GM13976 (cell line): Measurements from ENCODE around the gene NPB.

ENCODE experiments used
- DNase-seq: peaks from one replicate; pipeline ENCODE4 v3.0.0; 2012; ENCODE audit warnings: low spot score
- in situ Hi-C: fragments of 300-500 bp; cut with MboI; formaldehyde crosslinking; loops from one replicate; pipeline ENCODE4 v1.12.0; 2022; ENCODE audit warnings: low sequenced_read_pairs, mixed read lengths, inconsistent platforms; ENCODE audit not compliant: unreplicated experiment
- TF ChIP-seq, protein P1 (sequence below): IDR thresholded peaks from 2 replicates; pipeline ENCODE4 v1.5.1; 2012; ENCODE audit warnings: borderline replicate concordance, mild to moderate bottlenecking; ENCODE audit not compliant: insufficient read depth; ENCODE audit errors: extremely low read depth, missing control alignments, control extremely low read depth

NPB gene

DNA sequence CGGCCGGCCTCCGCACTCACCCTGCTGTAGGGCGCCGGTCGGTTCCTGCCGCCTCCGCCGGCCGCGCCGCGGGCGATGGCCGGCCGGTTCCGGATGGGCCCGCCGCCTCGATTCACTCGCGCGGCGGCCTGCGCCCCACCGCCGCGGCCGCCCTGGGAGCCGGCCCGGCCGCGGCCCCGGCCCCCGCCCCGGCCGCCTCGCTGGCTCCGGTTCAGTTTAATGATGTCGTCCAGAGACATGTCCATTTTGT is 10.8 kb upstream of the NPB start:
- DNase-seq, result no peak
- in situ Hi-C loops, result no loop called here

DNA sequence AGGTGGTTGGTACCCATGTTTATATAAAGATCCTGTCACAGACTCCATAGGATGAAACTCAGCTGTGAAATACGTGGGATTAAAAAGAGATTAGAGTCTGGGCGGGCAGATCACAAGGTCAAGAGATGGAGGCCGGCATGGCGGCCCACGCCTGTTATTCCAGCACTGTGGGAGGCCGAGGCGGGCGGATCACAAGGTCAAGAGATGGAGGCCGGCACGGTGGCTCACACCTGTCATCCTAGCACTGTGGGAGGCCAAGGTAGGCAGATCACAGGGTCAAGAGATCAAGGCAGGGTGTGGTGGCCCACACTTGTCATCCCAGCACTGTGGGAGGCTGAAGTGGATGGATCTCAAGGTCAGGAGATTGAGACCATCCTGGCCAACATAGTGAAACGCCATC is 6.6 kb upstream of the NPB start:
- TF ChIP-seq, protein P1, sequence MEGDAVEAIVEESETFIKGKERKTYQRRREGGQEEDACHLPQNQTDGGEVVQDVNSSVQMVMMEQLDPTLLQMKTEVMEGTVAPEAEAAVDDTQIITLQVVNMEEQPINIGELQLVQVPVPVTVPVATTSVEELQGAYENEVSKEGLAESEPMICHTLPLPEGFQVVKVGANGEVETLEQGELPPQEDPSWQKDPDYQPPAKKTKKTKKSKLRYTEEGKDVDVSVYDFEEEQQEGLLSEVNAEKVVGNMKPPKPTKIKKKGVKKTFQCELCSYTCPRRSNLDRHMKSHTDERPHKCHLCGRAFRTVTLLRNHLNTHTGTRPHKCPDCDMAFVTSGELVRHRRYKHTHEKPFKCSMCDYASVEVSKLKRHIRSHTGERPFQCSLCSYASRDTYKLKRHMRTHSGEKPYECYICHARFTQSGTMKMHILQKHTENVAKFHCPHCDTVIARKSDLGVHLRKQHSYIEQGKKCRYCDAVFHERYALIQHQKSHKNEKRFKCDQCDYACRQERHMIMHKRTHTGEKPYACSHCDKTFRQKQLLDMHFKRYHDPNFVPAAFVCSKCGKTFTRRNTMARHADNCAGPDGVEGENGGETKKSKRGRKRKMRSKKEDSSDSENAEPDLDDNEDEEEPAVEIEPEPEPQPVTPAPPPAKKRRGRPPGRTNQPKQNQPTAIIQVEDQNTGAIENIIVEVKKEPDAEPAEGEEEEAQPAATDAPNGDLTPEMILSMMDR, result no peak
- DNase-seq, result no peak
- in situ Hi-C loops, result no loop called here

More for the DNA sequence above, 10.8 kb upstream of the NPB start:
- TF ChIP-seq, protein P1, result no peak

GRCh38 chr17:81898029-81898866 is 3.8 kb upstream of the NPB start:
- in situ Hi-C loops, result no loop called here

GRCh38 chr17:81898885-81899284 is 3.2 kb upstream of the NPB start:
- TF ChIP-seq, protein P1, result no peak
- no peak for DNase-seq
- in situ Hi-C loops, result no loop called here

More at GRCh38 chr17:81898029-81898866, 3.8 kb upstream of the NPB start:
- TF ChIP-seq, protein P1, result no peak
- DNase-seq, result no peak

DNA sequence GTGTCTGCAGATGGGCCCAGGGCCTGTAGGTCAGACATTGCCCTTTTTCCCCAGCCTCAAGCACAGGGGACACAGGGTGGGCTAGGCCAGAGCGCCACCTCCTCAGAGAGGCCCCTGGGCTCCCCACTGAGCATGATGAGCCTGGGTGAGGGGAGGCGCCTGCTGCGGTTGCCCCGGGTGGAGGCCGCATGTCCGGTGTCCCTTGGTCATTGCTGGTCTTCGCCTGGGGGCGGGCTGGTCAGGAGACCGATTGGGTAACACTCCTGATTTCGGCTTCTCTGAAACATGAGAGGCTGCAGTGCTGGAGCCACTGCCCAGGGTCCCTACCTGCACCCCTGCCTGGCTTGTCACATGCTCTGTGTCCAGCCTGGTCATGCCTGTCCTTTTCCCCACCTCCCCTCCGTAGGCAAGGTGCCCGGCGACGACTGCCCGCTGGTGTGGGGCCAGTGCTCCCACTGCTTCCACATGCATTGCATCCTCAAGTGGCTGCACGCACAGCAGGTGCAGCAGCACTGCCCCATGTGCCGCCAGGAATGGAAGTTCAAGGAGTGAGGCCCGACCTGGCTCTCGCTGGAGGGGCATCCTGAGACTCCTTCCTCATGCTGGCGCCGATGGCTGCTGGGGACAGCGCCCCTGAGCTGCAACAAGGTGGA is 2.4 kb upstream of the NPB start:
- no peak for DNase-seq
- in situ Hi-C loops, result no loop called here
- TF ChIP-seq, protein P1, result no peak

GRCh38 chr17:81900181-81900820 is 1.7 kb upstream of the NPB start:
- in situ Hi-C loops, result no loop called here
- TF ChIP-seq, protein P1, result no peak
- no peak for DNase-seq
